HL-60/S4 treated with phorbol 12-myristate 13-acetate at 8.2 ng/mL for 4 days and 3 days (cell line): ENCODE data around the gene TRIM41.
"Not testable (repeated sequence)": the region's sequence is repeated elsewhere in the genome, so short reads cannot be mapped to it uniquely, and the experiment has no call there.

Experiments used
- in situ Hi-C: fragments of 300-500 bp; cut with MboI; formaldehyde crosslinking; loops from 2 replicates; pipeline ENCODE4 v1.15.0; 2022; ENCODE audit warnings: low sequenced_read_pairs

TRIM41 gene

GRCh38 chr5:181192337-181193046 is 30.6 kb upstream of the TRIM41 start:
- in situ Hi-C loops, result no loop called here

GRCh38 chr5:181193656-181194055 is 29.4 kb upstream of the TRIM41 start:
- in situ Hi-C loops, result no loop called here

DNA sequence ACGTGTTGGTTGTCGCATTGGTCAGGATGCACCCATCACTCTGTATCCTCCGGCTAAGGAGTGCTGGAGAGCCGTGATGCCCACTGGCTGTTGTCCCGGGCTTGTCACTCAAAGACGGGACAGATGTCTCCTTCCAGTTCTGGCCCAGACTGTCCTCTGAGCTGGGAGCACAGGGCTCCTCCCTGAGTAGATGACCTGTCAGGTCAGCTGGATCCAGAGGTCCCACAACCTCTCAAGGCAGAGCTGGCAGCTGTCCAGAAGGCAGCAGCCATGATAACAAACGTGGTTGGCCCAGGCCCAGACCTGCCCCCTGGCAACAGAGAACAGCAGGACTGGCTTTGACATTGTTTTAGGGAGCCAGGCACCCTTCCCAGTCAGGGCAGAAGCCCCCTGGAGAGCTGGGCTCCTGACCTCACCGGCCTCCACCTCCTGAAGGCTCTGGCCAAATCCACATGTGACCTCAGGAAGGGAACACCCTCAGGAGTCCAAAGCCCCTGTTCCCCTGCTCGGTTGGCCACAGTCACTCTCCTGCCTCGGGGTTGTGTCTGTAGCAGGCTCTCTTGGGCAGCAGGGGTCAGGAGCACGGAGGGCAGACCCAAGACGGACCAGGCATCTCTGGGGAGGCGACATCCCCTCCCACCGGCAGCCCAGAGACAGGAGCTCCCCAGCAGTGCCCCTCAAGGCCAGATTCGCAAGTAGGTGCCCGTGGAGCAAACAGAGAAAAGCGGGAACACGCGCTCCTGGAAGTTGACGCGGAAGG is 28.4 kb upstream of the TRIM41 start:
- in situ Hi-C loops, result no loop called here

GRCh38 chr5:181195249-181195761 is 27.8 kb upstream of the TRIM41 start:
- in situ Hi-C loops, result no loop called here

DNA sequence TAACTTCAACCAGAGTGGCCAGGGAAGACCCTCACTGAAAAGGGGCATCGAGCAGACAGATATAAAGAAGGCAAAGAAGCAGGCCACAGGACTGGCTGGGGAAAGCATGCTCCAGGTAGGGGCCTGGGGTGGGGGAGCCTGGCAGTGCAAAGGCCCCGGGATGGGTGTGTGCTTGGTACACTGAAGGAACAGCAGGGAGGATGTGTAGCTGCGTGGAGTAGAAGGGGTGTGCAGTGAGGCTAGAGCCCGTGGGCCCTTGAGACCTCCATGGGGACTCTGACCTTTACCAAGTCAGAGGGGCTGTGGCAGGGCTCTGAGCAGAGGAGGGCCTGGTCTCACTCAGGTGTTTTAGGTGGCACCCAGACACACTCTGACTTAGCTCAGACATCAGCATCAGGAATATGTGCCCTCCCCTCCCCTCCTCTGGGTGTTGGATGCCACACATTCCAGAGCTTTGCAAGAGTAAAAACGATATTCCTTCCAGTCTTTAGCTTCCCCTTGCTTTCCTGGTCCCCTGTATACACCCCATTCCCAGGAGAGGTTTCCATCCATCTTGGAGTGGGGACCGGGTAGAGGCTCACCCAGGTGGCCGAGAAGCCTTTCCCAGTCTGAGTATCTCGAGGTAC is 25.6 kb upstream of the TRIM41 start:
- in situ Hi-C loops, result no loop called here

GRCh38 chr5:181198106-181198685 is 24.9 kb upstream of the TRIM41 start:
- in situ Hi-C loops, result no loop called here

GRCh38 chr5:181198905-181199519 is 24.1 kb upstream of the TRIM41 start:
- in situ Hi-C loops, result no loop called here

DNA sequence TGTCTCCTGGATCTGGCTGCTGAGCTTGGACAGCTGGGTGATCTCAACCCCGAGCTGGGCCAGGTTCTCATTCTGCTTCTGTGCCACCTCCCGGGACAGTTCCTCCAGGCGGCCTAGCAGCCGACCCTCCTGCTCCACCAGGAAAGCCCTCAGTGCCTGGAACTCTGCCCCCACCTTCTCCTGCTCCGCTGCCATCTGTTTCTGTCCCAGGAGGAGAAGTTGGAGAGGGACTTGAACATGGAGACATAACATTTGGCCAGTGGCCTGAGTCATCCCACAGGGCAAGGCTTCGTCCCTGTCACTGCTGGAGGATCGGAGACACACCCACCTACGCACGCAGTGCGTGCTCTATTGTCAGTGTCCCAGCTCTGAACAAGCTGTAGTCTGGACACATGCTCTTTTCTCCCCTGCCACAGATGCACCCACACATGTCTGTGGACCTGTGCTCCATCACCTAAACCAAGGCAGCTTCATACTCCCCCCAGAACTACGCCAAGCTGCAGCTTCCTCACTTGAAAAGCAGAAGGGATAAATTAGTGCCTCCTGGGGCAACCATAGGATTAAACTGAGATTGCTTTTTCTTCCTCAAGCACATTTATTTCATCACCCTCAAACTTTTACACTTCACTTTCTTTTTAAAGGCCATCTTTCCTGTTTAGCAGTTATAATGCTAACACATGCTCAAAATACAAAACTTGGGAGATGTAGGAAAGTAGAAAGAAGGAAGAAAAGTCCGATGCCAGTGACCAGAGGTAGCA is 23.0 kb upstream of the TRIM41 start:
- in situ Hi-C loops, result no loop called here

- in situ Hi-C loops, result no loop called here
Measured at GRCh38 chr5:181200816-181201215, 22.3 kb upstream of the TRIM41 start.

DNA sequence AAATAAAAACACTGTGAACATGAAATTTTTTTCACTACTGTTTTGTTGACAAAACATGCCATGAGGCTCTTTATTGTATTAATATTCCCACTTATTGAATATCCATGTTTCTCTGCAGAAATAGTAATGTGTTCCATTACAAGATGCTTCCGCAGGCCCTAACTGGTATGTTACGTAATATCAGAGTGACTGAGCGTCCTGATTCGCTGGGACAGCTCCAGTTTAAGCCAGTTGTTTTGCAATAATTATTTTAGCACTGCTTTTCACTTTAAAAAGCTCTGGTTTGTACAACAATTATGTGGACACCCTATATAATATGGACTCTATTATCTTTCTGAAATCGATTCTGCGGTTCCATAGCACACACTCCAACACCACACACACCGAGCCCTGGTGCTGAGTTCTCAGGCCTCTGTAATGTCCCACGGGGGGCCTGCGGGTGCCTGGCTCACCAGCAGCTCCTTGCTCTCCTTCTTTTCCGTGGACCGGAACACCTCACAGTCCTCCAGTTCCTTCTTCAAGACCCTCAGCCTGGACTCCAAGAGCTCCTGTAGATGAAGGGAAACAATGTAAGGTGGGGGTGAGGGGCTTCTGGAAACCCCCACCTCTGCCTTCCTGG is 19.9 kb upstream of the TRIM41 start:
- in situ Hi-C loops, result no loop called here

DNA sequence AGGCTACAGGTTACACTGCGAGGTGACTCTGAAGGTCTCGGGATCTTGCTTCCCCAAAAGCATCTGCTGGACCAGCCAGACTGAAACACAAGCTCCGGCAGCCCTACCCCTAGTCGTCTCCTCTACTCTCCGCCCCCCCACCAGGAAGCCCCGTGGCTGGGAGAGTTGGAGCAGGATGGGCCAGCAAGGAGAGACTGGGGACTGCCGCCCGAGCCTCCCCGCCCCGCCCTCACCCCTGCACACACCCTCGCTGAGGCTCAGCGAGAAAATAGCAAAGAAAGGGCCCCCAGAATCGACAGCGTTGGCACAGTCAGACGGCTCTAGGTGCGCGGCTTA is 19.3 kb upstream of the TRIM41 start:
- in situ Hi-C loops, result no loop called here

GRCh38 chr5:181204113-181204825 is 18.8 kb upstream of the TRIM41 start:
- in situ Hi-C loops, result no loop called here

DNA sequence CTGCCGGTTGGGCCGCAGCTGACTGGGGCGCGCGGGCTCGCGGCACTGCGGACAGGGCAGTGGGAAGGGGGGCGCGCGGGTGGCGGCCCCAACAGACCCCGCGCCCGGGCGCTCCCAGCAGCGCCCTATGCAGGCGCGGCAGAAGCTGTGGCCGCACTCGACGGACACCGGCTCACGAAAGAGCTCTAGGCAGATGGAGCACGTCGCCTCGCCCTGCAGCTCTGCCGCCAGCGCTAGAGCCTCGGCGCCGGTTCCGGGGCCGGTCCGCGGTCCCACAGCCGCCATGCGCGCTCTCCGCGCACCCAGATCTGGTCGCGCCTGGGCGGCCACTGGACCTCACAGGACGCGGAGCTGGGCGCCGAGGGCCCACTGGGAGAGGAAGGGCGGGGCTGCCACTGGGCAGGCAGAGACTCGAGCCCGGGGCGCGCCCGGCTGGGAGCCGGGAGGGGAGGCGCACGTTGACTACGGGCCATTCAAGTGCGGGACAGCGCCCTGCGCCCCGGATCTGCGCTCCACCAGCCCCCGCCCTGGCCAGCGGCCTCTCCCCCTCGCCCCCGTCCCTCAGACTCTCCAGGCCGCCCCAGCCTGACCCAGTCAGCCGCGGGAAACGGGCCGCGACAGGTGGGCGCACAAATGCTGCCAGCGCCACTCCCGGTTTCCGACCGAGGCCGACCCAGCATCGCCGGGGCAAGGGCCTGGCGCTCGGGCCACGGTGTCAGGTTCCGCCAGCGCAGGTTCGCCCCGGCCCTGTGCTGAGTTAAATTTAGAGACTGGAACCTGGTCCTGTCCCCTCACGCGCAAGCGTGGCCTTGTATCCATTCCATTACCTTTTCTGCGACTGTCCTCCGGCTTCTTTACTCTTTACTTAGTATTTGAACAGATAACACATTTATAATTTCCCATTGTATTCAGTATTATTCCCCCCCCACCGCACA is 18.0 kb upstream of the TRIM41 start, which contains the start of gene TRIM7:
TRIM7 (minus strand) TSS at position 371 of the 935 bp plus-strand sequence; CDS start at position 285, 86 bp downstream.
- in situ Hi-C loops, result no loop called here

- in situ Hi-C loops, result no loop called here
Measured at GRCh38 chr5:181205761-181206649, 17.1 kb upstream of the TRIM41 start.

DNA sequence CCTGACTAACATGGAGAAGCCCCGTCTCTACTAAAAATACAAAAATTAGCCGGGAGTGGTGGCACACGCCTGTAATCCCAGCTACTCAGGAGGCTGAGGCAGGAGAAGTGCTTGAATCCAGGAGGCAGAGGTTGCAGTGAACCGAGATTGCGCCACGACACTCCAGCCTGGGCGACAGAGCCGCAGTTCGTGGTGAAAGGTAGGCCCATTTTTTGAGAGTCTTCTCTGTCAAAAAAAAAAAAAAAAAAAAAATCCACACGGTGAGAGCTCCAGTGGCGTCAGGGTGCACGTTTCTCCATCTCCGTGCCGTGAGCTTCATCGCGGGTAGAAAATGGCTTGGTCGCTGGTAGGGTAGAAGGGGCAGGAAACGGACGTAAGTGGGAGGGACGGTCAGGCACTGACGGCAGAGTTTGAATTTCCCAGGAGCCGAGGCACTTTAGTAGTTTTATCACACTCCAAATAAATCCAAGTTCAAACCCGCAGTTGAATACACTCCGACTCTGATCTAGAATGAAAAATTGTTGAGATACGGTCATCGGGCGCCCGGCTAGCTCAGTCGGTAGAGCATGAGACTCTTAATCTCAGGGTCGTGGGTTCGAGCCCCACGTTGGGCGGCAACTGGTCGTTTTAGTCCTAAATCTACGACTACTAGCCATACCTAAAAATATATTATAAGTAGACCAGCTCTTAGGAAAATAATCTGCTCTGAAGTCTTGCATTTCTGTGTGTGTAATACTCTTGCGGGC is 15.7 kb upstream of the TRIM41 start:
- in situ Hi-C loops, result no loop called here

DNA sequence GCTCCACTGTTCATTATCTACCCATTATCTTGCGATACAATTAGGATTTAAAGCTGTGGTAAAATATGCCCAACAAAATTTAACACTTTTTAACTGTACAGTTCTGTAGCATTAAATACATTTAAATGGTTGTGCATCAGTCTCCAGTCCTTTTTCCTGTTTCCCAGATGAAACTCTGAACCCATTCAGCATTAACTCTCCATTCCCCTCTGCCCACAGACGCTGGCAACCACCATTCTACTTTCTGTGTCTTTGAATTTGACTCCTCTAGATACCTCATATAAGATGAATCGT is 15.2 kb upstream of the TRIM41 start:
- in situ Hi-C loops, result no loop called here

DNA sequence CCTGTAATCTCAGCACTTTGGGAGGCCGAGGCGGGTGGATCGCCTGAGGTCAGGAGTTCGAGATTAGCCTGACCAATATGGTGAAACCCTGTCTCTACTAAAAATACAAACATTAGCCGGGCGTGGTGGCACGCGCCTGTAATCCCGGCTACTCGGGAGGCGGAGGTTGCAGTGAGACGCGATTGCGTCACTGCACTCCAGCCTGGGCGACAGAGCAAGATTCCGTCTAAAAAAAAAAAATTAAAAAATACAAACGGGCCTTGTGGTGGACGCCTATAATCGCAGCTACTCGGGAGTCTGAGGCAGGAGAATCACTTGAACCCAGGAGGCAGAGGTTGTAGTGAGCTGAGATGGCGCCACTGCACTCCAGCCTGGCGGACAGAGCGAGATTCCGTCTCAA is 14.1 kb upstream of the TRIM41 start:
- in situ Hi-C loops, result not testable (repeated sequence)
